Measurements from ENCODE around the gene NF2. TPM values are rescaled to one million over a fixed set of nuclear protein-coding genes. Genes with fewer than 3 reads are reported as not detected.

The NF2 gene
- total and polyA plus RNA-seq, 2 of the 8 experiments (the other 6 are each of a cell fraction or from before 2014, with no cell fraction given): 17.6 to 53.6 TPM

- no peak overlapping the region for H2BK20ac ChIP-seq (ENCODE audit: low read length)
- no peak for FAIRE-seq
- H3K4me1 ChIP-seq (replicated peaks in 1 of 4; ENCODE audit: control insufficient read depth in 3 of 4, insufficient read depth in 4 of 4, low read length in 3 of 4): peaks cover 0 to 5% (median 3%) of the 10 kb centered on the region in 4 experiments; a peak in 5 of 7 replicates
These were observed 111.8 kb downstream of the NF2 start for GRCh38 chr22:29715240-29715639.

More at GRCh38 chr22:29715240-29715639, 111.8 kb downstream of the NF2 start:
- POLR2A ChIA-PET (ENCODE audit: partially characterized antibody): interaction anchor here (1.1 kb wide), 1 partner anchor 14 kb away, joined by 4 read pairs; no protein-coding TSS in a partner anchor
- no peak for TF ChIP-seq ZNF274 (IDR thresholded peaks at IDR 0.05; ENCODE audit: borderline replicate concordance, extremely low read depth, low read length)
- TF ChIP-seq JUND (IDR thresholded peaks at IDR 0.05; ENCODE audit: low read length): no peak
- no peak for TF ChIP-seq SUZ12 (IDR thresholded peaks at IDR 0.05; ENCODE audit: low read length)
- no peak for TF ChIP-seq EP300 (IDR thresholded peaks at IDR 0.05; ENCODE audit: borderline replicate concordance in 1 of 2, low read depth in 2 of 2, low read length in 2 of 2)
- TF ChIP-seq PHF8 (conservative IDR thresholded peaks at IDR 0.05; ENCODE audit: low read depth, low read length): no peak
- no peak for TF ChIP-seq NANOG (IDR thresholded peaks at IDR 0.05; ENCODE audit: insufficient read depth, low read depth, low read length, poor library complexity, severe bottlenecking)
- no peak for TF ChIP-seq CEBPB (IDR thresholded peaks at IDR 0.05; ENCODE audit: low read depth, low read length)
- no peak for TF ChIP-seq RFX5 (IDR thresholded peaks at IDR 0.05; ENCODE audit: borderline replicate concordance, low read depth, low read length)
- TF ChIP-seq CBX5 (IDR thresholded peaks at IDR 0.05; ENCODE audit: low read depth, low read length): no peak
- no peak for TF ChIP-seq SIX5 (IDR thresholded peaks at IDR 0.05; ENCODE audit: low read depth, low read length)
- TF ChIP-seq SIN3A (conservative IDR thresholded peaks at IDR 0.05 in 1 of 2, IDR thresholded peaks at IDR 0.05 in 1 of 2; ENCODE audit: low read depth in 1 of 2, low read length in 2 of 2): no peak
- TF ChIP-seq MAFK (IDR thresholded peaks at IDR 0.05; ENCODE audit: low read depth, low read length): no peak
- TF ChIP-seq SP2 (IDR thresholded peaks at IDR 0.05; ENCODE audit: low read length): no peak
- TF ChIP-seq POLR2A (IDR thresholded peaks at IDR 0.05; ENCODE audit: control extremely low read depth in 1 of 2, low read depth in 2 of 2, low read length in 2 of 2): no peak
- CTCF ChIA-PET (ENCODE audit: partially characterized antibody): interaction anchor here (1.0 to 4.1 kb wide), 7 partner anchors 7 to 289 kb away, joined by 3 to 25 read pairs (median 5); no protein-coding TSS in a partner anchor
- Histone ChIP-seq H3K36me3 (ENCODE audit: control insufficient read depth in 2 of 4, insufficient read depth in 4 of 4, low read length in 3 of 4) (no peaks in the 10 kb centered on the region), H3K23me2 (ENCODE audit: low read depth, low read length) (no peaks in the 10 kb centered on the region; the same call in 1 of the 2 replicates), H3K23ac (ENCODE audit: insufficient read length) (no peak overlapping the region), H3K27ac (ENCODE audit: low read depth, low read length) (no peak overlapping the region), H2BK5ac (ENCODE audit: low read depth, low read length) (no peak overlapping the region), H4K8ac (ENCODE audit: extremely low read depth, insufficient read depth, low read length) (no peak overlapping the region), H3K79me1 (ENCODE audit: low read depth, low read length) (no peaks in the 10 kb centered on the region; the same call in 1 of the 2 replicates), H3K14ac (ENCODE audit: insufficient read length) (no peak overlapping the region), H3K56ac (replicated peaks; ENCODE audit: insufficient read length, low read depth, low read length) (no peak overlapping the region), H2AK5ac (ENCODE audit: low read depth, low read length) (no peak overlapping the region), H3K18ac (ENCODE audit: extremely low read depth, low read length) (no peak overlapping the region), H3K9me3 (ENCODE audit: insufficient read depth in 2 of 2, low read depth in 1 of 2, low read length in 1 of 2) (no peaks in the 10 kb centered on the region), H3K4me3 (ENCODE audit: extremely low read depth in 1 of 4, insufficient read depth in 2 of 4, low read depth in 3 of 4, low read length in 4 of 4) (no peak overlapping the region), H3K4me2 (ENCODE audit: insufficient read depth in 1 of 2, low read depth in 2 of 2, low read length in 2 of 2) (no peak overlapping the region), H4K20me1 (replicated peaks in 1 of 2; ENCODE audit: control insufficient read depth in 1 of 2, insufficient read depth in 2 of 2, low read length in 2 of 2) (peaks cover 0 to 4% of the 10 kb centered on the region in 2 experiments), H3K4ac (replicated peaks; ENCODE audit: insufficient read length, low read depth, low read length) (no peak overlapping the region), H2BK15ac (ENCODE audit: low read length) (no peak overlapping the region), H4K5ac (ENCODE audit: insufficient read length, low read depth, low read length) (no peak overlapping the region), H3K9ac (replicated peaks in 1 of 4; ENCODE audit: extremely low read depth in 1 of 4, low read depth in 3 of 4, low read length in 3 of 4) (no peak overlapping the region), H4K91ac (replicated peaks; ENCODE audit: insufficient read length, low read length) (no peak overlapping the region), H2BK12ac (ENCODE audit: low read depth, low read length) (no peak overlapping the region), H3K27me3 (replicated peaks in 1 of 4; ENCODE audit: control insufficient read depth in 3 of 4, extremely low read depth in 1 of 4, insufficient read depth in 3 of 4, low read length in 3 of 4) (peaks cover 11 to 18% (median 16%) of the 10 kb centered on the region in 4 experiments), H2AFZ (ENCODE audit: low read length) (no peak overlapping the region), H2BK120ac (replicated peaks; ENCODE audit: low read depth, low read length) (no peak overlapping the region), H3K79me2 (ENCODE audit: control insufficient read depth in 1 of 2, insufficient read depth in 2 of 2, low read length in 2 of 2) (no peaks in the 10 kb centered on the region)
- DNase-seq (ENCODE audit: low read depth in 1 of 2, low spot score in 2 of 2): no peak
- 79% methylated on average over 13 of the region's 13 CpGs; no CpG with 5 or more reads in 1 of the 2 experiments for WGBS, 2 experiments (ENCODE audit: extremely low coverage in 1 of 2, insufficient coverage in 1 of 2, insufficient read length in 1 of 2, insufficient replicate concordance in 2 of 2, low coverage in 1 of 2, low lambda C conversion rate in 2 of 2, missing lambda C conversion rate in 1 of 2)
